Smooth muscle cell (in vitro differentiated cells): ENCODE measurements around the gene HNRNPAB. TPM values are rescaled to one million over a fixed set of nuclear protein-coding genes. Genes with fewer than 3 reads are reported as not detected.

Experiments
- DNase-seq: peaks from one replicate; lab custom pipeline; 2025; ENCODE audit not compliant: unreplicated experiment; lab: John Stamatoyannopoulos, UW
- H2AFZ ChIP-seq: fragments of 200-600 bp; sonication (generic); 2 replicates; pipeline ENCODE4 v1.6.0; 2016; ENCODE audit warnings: antibody characterized with exemption, low read depth, mild to moderate bottlenecking
- H3F3A ChIP-seq: fragments of 200-600 bp; sonication (generic); 2 replicates; pipeline ENCODE4 v1.6.0; 2017; ENCODE audit warnings: antibody characterized with exemption, low read depth
- H3K27ac ChIP-seq: fragments of 200-600 bp; sonication (generic); 2 replicates; pipeline ENCODE4 v1.5.1; 2016; ENCODE audit warnings: low read depth, mild to moderate bottlenecking
- H3K27me3 ChIP-seq: fragments of 200-600 bp; sonication (generic); 2 replicates; pipeline ENCODE4 v1.6.1; 2016; ENCODE audit warnings: low read depth, mild to moderate bottlenecking
- H3K36me3 ChIP-seq: fragments of 200-600 bp; sonication (generic); 2 replicates; pipeline ENCODE4 v1.5.1; 2016; ENCODE audit warnings: low read depth
- H3K4me1 ChIP-seq: fragments of 200-600 bp; sonication (generic); 2 replicates; pipeline ENCODE4 v1.5.1; 2016; ENCODE audit warnings: low read depth
- H3K4me2 ChIP-seq: fragments of 200-600 bp; sonication (generic); 2 replicates; pipeline ENCODE4 v1.6.0; 2016; ENCODE audit warnings: mild to moderate bottlenecking
- H3K4me3 ChIP-seq: fragments of 200-600 bp; sonication (generic); 2 replicates; pipeline ENCODE4 v1.5.1; 2016; ENCODE audit warnings: mild to moderate bottlenecking
- H3K79me2 ChIP-seq: fragments of 200-600 bp; sonication (generic); 2 replicates; pipeline ENCODE4 v1.6.0; 2016; ENCODE audit warnings: low read depth, mild to moderate bottlenecking
- H3K9ac ChIP-seq: fragments of 200-600 bp; sonication (generic); 2 replicates; pipeline ENCODE4 v1.6.0; 2016; ENCODE audit warnings: low read depth
- H3K9me3 ChIP-seq: fragments of 200-600 bp; sonication (generic); replicated peaks from 2 replicates; pipeline ENCODE4 v1.5.1; 2016; ENCODE audit warnings: low read depth
- H4K20me1 ChIP-seq: fragments of 200-600 bp; sonication (generic); 2 replicates; pipeline ENCODE4 v1.6.0; 2016; ENCODE audit warnings: low read depth
- CTCF ChIP-seq: fragments of 200-600 bp; sonication (generic); IDR thresholded peaks from 2 replicates; pipeline ENCODE4 v1.5.1; 2017; ENCODE audit warnings: borderline replicate concordance, mild to moderate bottlenecking, antibody characterized with exemption; ENCODE audit not compliant: insufficient read depth, poor library complexity, severe bottlenecking
- WGBS: methylation state at CpG from one replicate; pipeline ENCODE4 v1.1.7; 2016; ENCODE audit warnings: low lambda C conversion rate; 5-methylcytosine and 5-hydroxymethylcytosine counted together
- polyA plus RNA-seq: library from polyadenylated mRNA; unstranded; fragments of >200 nt; fragmentation: Nextera tagmentation; extraction: Ambion mirVana; gene quantifications from 2 replicates; pipeline ENCODE4 v1.2.1, GENCODE V29; 2016
- total RNA-seq: library from RNA; depleted of rRNA; stranded (reverse); fragments of >200 nt; gene quantifications from 2 replicates; pipeline ENCODE4 v1.2.3, GENCODE V29; 2014

HNRNPAB gene
- total and polyA plus RNA-seq, 2 experiments from 2014 or later, result 79.3 to 170 TPM

- Histone ChIP-seq H3F3A (peaks cover under 1% of the 10 kb centered on the region), H3K79me2 (no peaks in the 10 kb centered on the region), H3K4me1 (no peaks in the 10 kb centered on the region), H3K27me3 (no peaks in the 10 kb centered on the region), H2AFZ (no peak overlapping the region), H3K27ac (no peak overlapping the region), H3K9ac (no peak overlapping the region), H3K4me3 (no peak overlapping the region), H3K4me2 (no peak overlapping the region), H3K9me3 (no peaks in the 10 kb centered on the region), H3K36me3 (no peaks in the 10 kb centered on the region), H4K20me1 (peaks cover 18% of the 10 kb centered on the region)
- no peak for DNase-seq
- WGBS, result 82% methylated on average over 13 of the region's 13 CpGs
- no peak for TF ChIP-seq CTCF
Observed at GRCh38 chr5:178223828-178224335, 19.5 kb downstream of the HNRNPAB start.

- Histone ChIP-seq H2AFZ (no peak overlapping the region), H3K79me2 (peaks cover under 1% of the 10 kb centered on the region), H3K4me2 (no peak overlapping the region), H4K20me1 (peaks cover 13% of the 10 kb centered on the region), H3K9me3 (no peaks in the 10 kb centered on the region), H3K9ac (no peak overlapping the region), H3K36me3 (no peaks in the 10 kb centered on the region), H3F3A (no peaks in the 10 kb centered on the region), H3K27ac (no peak overlapping the region), H3K4me3 (no peak overlapping the region), H3K4me1 (no peaks in the 10 kb centered on the region), H3K27me3 (no peaks in the 10 kb centered on the region)
- no peak for DNase-seq
- WGBS, result 95% methylated on average over 17 of the region's 17 CpGs
- no peak for TF ChIP-seq CTCF
Observed at GRCh38 chr5:178224403-178224802, 20.1 kb downstream of the HNRNPAB start.

GRCh38 chr5:178225174-178225573, 20.8 kb downstream of the HNRNPAB start:
- no peaks in the 10 kb centered on the region for H3K9me3 ChIP-seq
- H3K36me3 ChIP-seq, result no peaks in the 10 kb centered on the region
- H3K9ac ChIP-seq, result no peak overlapping the region
- peaks cover 13% of the 10 kb centered on the region for H4K20me1 ChIP-seq
- H3K4me1 ChIP-seq, result no peaks in the 10 kb centered on the region
- H3K79me2 ChIP-seq, result peaks cover 8% of the 10 kb centered on the region
- TF ChIP-seq CTCF, result no peak
- H3K4me3 ChIP-seq, result no peak overlapping the region
- H3K27me3 ChIP-seq, result no peaks in the 10 kb centered on the region
- H3K4me2 ChIP-seq, result no peak overlapping the region
- no peak overlapping the region for H2AFZ ChIP-seq
- no peaks in the 10 kb centered on the region for H3F3A ChIP-seq
- no peak for DNase-seq
- no peak overlapping the region for H3K27ac ChIP-seq
- 99% methylated on average over 6 of the region's 6 CpGs for WGBS

GRCh38 chr5:178227138-178227659, 22.9 kb downstream of the HNRNPAB start:
- Histone ChIP-seq H3K27me3 (no peaks in the 10 kb centered on the region), H3K9me3 (no peaks in the 10 kb centered on the region), H3K79me2 (peaks cover 26% of the 10 kb centered on the region), H3K4me2 (no peak overlapping the region), H3K27ac (no peak overlapping the region), H3K4me1 (peaks cover 9% of the 10 kb centered on the region), H3K9ac (no peak overlapping the region), H3K36me3 (no peaks in the 10 kb centered on the region), H2AFZ (no peak overlapping the region), H3K4me3 (no peak overlapping the region), H4K20me1 (peaks cover 11% of the 10 kb centered on the region), H3F3A (no peaks in the 10 kb centered on the region)
- DNase-seq, result no peak
- 93% methylated on average over 4 of the region's 4 CpGs for WGBS
- no peak for TF ChIP-seq CTCF
